GM13977 (cell line): Measurements from ENCODE around the gene FSTL3.

Source experiments
- DNase-seq: peaks from one replicate; pipeline ENCODE4 v3.0.0; 2012; ENCODE audit warnings: low spot score
- CTCF ChIP-seq: IDR thresholded peaks from 2 replicates; pipeline ENCODE4 v1.5.1; 2012; ENCODE audit warnings: mild to moderate bottlenecking, control low read depth; ENCODE audit not compliant: insufficient read depth; ENCODE audit errors: extremely low read depth, missing control alignments
- in situ Hi-C: fragments of 300-500 bp; cut with MboI; formaldehyde crosslinking; loops from one replicate; pipeline ENCODE4 v1.12.0; 2022; ENCODE audit warnings: low sequenced_read_pairs, low pct_unique_long_range_greater_than_20kb, mixed read lengths, inconsistent platforms; ENCODE audit not compliant: unreplicated experiment

FSTL3 gene

GRCh38 chr19:679418-680286 is 3.5 kb downstream of the FSTL3 start:
- in situ Hi-C loops: no loop called here
- peak; percentile 74 for DNase-seq
- no peak for TF ChIP-seq CTCF

GRCh38 chr19:680287-681028 is 4.3 kb downstream of the FSTL3 start:
- peak; percentile 66 for TF ChIP-seq CTCF
- in situ Hi-C loops: no loop called here
- peak; percentile 100 for DNase-seq

DNA sequence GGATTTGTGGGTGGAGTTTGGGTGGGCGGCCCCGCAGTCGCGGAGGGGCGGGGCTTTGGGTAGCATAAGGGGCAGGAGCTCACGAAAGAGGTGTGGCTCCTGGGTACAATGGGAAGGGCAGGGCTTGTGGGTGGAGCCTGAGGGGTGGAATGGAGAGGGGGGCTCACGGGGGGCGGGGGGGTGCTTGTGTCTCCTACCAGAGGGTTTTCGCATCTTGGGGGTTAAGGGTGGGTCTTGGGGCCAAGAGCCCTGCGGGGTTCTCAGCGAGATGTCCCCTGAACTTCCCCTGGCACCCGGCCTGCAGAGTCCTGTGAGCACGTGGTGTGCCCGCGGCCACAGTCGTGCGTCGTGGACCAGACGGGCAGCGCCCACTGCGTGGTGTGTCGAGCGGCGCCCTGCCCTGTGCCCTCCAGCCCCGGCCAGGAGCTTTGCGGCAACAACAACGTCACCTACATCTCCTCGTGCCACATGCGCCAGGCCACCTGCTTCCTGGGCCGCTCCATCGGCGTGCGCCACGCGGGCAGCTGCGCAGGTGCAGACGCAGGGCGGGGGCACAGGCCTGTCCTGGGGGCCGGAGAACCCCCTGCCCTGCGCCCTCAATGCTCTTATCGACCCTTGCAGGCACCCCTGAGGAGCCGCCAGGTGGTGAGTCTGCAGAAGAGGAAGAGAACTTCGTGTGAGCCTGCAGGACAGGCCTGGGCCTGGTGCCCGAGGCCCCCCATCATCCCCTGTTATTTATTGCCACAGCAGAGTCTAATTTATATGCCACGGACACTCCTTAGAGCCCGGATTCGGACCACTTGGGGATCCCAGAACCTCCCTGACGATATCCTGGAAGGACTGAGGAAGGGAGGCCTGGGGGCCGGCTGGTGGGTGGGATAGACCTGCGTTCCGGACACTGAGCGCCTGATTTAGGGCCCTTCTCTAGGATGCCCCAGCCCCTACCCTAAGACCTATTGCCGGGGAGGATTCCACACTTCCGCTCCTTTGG is 5.1 kb downstream of the FSTL3 start:
- no peak for TF ChIP-seq CTCF
- in situ Hi-C loops: no loop called here
- DNase-seq: peak; percentile 97

DNA sequence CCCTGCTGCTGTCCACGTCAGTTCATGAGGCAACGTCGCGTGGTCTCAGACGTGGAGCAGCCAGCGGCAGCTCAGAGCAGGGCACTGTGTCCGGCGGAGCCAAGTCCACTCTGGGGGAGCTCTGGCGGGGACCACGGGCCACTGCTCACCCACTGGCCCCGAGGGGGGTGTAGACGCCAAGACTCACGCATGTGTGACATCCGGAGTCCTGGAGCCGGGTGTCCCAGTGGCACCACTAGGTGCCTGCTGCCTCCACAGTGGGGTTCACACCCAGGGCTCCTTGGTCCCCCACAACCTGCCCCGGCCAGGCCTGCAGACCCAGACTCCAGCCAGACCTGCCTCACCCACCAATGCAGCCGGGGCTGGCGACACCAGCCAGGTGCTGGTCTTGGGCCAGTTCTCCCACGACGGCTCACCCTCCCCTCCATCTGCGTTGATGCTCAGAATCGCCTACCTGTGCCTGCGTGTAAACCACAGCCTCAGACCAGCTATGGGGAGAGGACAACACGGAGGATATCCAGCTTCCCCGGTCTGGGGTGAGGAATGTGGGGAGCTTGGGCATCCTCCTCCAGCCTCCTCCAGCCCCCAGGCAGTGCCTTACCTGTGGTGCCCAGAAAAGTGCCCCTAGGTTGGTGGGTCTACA is 6.6 kb downstream of the FSTL3 start:
- no peak for TF ChIP-seq CTCF
- in situ Hi-C loops: no loop called here
- no peak for DNase-seq

DNA sequence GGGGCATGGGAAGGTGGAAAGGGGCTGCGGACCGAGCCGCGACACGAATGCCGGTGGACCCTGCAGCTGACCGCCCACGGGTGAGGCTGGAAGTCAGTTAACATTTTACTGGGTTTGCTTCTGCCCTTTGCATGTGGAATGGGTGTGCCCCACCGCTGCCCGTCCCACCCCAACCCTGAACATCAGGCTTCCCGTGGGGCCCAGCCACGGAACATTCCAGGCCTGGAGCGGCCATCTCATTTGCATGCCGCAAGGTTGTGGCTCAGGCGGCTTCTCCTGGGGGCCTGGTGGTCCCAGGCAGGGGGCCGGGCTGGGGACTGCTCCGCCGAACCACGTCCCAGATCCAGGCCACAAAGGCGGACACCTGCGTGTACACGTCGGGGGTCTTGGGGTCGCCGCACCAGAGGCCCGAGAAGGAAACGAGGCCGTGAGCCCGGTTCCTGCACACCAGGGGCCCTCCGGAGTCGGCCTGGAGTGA is 9.3 kb downstream of the FSTL3 start:
- in situ Hi-C loops: no loop called here
- TF ChIP-seq CTCF: no peak
- no peak for DNase-seq
